ENCODE results near the gene NEAT1.
A peak's percentile ranks its signal among the peaks of the same experiment; 100 is the strongest.

NEAT1 gene

DNA sequence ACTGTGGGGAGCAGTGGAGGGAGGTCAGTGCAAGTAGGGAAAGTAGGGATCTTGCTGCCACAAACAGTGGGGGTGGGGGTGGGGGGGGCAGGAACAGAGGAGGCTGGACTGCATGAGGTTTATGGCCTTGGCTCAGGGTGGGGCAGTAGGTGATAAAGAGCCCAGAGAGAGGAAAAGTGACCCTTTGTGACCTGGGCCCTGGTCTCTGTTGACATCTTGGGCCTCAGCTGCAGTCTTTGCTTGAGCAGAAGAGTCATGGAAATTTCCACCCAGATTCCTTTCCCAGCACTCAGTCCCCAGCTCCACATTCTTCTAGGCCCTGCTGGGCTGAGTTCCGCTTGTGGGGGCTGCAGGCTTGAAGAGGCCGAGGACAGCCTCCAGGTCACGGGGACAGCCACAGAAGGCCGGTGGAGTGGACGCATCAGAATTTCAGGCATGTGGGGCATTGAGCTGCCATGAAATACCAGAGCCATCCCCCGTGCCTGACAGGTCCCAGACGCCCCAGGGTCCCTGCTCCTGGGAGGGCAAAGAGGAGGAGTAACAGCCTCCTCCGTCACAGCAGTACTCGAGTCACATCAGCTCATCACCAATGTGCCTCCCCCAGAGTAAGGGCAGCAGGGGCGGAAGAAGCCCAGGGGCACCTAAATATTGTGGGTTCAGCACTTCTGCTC lies 66.6 kb downstream of the NEAT1 start:
- TF ChIP-seq, protein P1, sequence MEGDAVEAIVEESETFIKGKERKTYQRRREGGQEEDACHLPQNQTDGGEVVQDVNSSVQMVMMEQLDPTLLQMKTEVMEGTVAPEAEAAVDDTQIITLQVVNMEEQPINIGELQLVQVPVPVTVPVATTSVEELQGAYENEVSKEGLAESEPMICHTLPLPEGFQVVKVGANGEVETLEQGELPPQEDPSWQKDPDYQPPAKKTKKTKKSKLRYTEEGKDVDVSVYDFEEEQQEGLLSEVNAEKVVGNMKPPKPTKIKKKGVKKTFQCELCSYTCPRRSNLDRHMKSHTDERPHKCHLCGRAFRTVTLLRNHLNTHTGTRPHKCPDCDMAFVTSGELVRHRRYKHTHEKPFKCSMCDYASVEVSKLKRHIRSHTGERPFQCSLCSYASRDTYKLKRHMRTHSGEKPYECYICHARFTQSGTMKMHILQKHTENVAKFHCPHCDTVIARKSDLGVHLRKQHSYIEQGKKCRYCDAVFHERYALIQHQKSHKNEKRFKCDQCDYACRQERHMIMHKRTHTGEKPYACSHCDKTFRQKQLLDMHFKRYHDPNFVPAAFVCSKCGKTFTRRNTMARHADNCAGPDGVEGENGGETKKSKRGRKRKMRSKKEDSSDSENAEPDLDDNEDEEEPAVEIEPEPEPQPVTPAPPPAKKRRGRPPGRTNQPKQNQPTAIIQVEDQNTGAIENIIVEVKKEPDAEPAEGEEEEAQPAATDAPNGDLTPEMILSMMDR (IDR thresholded peaks at IDR 0.05; ENCODE audit: low read depth, low read length), result no peak
- no peak for DNase-seq (ENCODE audit: extremely low read depth, low read depth)

DNA sequence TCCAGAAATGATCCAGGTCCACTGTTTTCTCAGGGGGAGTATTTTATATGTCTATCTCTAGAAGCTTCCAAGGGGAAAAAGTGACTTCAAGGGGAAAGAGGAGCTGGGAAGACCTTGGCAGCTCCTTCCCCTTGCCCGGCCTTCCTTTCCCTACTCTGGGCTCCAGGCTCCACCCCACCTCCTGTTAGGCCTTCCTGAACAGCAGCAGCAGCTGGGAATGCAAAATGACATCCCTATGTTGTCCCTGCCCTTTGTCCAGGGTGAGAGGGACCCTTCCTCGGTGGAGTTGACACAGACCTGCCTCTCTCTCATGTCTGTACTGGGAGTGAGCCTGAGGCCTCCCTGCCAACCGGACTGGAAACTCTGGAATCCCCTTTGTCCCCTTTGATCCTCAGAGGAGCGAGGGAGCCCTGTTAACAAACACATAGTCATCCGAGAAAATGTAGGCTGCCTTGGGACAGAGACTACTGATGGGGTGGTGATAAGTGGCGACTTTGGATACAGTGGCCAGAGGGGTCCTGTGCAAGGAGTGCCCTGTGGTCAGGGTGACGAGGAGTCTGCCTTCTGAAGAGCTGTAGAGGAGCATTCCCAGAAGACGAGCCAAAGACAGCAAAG lies 67.2 kb downstream of the NEAT1 start:
- TF ChIP-seq, protein P1 (IDR thresholded peaks at IDR 0.05; ENCODE audit: low read depth, low read length), result no peak
- DNase-seq (ENCODE audit: extremely low read depth, low read depth), result no peak

DNA sequence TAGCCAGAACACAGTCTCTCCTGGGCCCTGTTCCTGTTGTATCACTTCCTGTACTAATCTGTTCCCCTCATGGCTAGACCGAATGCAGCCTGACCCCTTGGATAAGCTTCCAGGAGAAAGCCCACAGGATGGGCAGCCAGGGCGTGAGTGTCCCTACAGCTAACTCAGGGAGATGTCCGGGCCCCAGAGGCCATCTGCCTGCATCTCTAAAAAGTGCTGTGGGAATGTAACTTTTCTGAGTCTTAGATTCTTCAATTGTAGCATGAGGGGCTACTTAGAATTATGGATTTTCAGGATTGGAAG lies 68.5 kb downstream of the NEAT1 start:
- TF ChIP-seq, protein P1 (IDR thresholded peaks at IDR 0.05; ENCODE audit: low read depth, low read length), result no peak
- DNase-seq (ENCODE audit: extremely low read depth, low read depth), result no peak

DNA sequence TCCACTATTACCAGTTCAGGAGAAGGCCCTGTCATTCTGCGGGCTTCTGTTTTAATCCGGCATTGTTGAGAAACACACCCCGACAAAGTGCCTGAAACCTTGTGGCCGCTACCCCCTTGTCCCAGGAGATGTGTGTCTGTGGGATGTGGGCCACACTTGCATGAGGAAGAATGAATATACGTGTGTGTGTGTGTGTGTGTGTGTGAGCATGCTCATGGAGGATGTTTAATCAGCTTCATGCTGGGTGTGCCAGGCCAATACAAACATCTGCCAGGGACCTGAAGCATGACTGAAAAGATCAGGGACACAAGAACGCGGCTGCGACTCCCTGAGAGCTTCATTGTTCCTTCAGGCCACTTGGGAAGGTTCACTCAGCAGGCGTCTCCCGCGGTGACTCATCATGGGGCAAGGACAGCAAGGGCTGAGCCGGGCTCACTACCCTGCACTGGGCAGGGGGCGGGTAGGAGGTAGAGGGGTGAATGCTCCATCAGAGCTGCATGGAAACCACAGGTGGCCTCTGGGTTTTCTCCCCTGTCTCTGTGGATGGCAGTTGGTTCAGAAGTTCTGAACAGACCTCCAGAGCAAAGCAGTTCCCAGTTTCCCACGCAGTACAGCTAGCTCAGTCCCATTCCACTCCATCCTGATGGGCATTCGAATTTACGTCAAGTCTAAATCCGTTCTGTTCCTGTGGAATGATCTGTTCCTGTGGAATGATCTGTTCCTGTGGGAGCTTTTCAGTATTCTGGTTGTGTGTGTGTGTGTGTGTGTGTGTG lies 69.2 kb downstream of the NEAT1 start:
- TF ChIP-seq, protein P1 (IDR thresholded peaks at IDR 0.05; ENCODE audit: low read depth, low read length), result no peak
- peak; percentile 77 for DNase-seq (ENCODE audit: extremely low read depth, low read depth)

- TF ChIP-seq, protein P1 (IDR thresholded peaks at IDR 0.05; ENCODE audit: low read depth, low read length), result no peak
- no peak for DNase-seq (ENCODE audit: extremely low read depth, low read depth)
Measured at GRCh38 chr11:65492387-65492636, 69.7 kb downstream of the NEAT1 start.

GRCh38 chr11:65492637-65493366 lies 70.2 kb downstream of the NEAT1 start:
- TF ChIP-seq, protein P1 (IDR thresholded peaks at IDR 0.05; ENCODE audit: low read depth, low read length), result no peak
- peak; percentile 61 for DNase-seq (ENCODE audit: extremely low read depth, low read depth)

All from AG09319 (cell line).